GM18861 (cell line): ENCODE results near the gene UNC13C.

Experiments
- ATAC-seq: cut with Tn5 transposase; IDR thresholded peaks from one replicate; pipeline ENCODE4 v1.9.1; 2021; ENCODE audit not compliant: unreplicated experiment

Gene UNC13C

DNA sequence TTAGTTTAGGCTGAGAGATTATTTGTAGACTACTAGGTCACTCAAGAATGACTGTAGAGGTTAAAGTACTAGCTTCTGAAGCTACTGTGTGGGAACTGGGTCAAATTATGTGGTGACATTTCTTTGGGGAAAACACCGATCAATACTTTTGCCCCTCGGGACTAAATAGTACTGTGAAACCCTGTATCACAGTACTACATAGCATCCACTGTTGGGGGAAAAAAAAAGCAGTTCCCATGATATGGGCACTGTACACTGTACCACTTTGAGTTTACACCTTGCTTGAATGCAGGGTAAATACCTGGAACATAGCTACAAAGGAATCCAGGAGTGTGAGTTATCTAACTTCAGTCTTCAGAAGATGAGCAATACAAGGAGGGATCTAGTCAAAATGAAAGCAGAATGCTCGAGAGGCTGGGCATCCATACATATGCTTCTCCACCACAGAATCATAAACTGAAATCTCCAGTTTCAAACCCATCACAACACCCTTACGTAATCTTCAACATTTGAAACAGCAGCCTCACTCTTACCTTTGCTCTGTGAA, 311.4 kb downstream of the UNC13C start:
- peak; percentile 79 for ATAC-seq

DNA sequence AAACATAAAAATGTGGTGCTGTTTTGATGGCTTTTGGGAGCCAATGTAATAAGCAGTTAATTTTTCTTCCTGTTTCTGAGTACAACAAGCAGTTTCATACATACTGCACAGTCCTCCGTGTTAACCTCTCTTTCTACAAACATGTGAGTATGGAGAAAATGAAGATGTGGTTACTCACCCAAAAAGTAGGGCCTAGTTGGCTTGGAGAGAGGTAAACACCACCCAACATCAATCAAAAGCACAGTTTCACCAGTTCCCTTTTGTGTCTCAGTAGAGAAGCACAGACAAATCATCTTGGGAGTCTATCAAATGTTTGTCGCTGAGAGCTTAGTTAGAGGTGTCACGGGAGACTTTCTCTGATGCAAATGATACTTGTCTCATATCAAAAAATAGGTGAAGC, 320.2 kb downstream of the UNC13C start:
- ATAC-seq: no peak

DNA sequence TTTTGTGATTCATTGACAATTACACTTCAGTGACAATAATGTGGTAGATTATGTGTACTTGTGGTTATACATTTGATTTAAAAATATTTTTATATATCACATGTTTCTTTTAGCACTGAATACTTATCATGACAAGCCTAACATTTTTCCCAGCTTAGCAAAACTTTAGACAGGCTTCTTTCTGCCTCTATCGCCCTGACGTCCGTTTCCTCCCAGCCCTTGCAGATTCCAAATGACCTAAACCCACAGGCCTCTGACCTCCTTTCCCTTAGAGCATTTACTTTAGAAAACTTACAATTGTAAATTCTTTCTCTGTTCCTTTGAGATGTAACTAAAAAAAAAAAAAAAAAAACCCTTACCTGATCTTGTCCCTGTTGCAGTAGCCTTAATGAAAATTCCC, 326.1 kb downstream of the UNC13C start:
- ATAC-seq: no peak

DNA sequence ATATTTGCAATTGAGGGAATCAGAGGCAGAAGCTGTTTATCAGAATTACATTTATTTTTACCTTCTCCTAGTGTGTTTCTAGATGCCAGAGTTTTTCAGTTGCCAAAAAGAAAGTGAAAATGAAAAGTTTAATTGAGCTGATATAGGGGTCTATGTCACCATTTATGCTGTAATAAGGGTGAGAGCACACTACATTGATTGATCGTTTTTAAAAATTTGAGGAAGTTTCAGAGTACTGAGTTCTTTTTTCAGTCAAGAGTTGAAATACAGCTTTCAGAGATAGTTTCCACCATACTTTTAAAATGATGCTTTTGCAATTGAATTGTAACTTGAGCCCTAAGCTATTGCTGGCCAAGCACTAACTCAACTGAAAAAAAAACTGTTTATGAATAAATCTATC, 326.9 kb downstream of the UNC13C start:
- ATAC-seq: no peak

GRCh38 chr15:54307252-54307902, 329.1 kb downstream of the UNC13C start:
- ATAC-seq: no peak

- no peak for ATAC-seq
These were observed 329.7 kb downstream of the UNC13C start for GRCh38 chr15:54307926-54308325.

GRCh38 chr15:54312528-54312927, 334.3 kb downstream of the UNC13C start:
- no peak for ATAC-seq

DNA sequence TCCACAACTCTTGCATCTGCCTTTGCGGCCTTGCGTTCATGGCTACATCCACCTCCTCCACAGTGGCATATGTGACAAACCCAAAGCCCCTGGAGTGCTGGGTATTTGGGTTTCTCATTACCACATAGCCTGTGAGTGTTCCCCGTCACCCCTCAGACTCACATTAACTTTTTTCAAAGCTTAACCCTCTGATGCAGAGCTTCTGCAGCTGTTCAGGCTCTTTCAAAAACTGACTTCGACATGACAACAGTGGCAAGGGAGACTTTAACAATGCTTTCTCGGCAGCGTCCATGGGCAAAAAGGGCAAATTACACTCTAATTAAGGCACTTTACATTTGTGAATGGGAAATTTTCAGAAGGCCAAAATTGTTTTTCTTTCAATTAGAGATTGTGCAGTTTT, 343.2 kb downstream of the UNC13C start:
- ATAC-seq: no peak

DNA sequence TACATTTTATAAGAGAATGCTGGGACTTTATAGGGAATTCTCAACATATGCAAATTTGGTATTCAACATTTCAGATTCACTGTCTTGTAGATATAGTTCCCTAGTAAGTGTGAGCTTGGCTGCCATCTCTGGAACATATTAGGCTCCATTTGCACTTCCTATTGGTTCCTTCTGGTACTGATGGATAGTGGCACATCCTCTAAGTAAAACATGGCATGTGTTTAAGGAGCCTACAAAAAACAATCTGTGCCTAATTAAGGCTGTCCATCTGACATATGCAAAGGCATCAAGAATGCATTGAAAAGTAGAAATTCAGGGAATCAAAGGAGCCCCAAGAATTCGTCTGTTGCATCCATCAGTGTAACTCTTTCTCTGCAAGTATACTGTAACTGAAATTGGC, 344.1 kb downstream of the UNC13C start:
- no peak for ATAC-seq

DNA sequence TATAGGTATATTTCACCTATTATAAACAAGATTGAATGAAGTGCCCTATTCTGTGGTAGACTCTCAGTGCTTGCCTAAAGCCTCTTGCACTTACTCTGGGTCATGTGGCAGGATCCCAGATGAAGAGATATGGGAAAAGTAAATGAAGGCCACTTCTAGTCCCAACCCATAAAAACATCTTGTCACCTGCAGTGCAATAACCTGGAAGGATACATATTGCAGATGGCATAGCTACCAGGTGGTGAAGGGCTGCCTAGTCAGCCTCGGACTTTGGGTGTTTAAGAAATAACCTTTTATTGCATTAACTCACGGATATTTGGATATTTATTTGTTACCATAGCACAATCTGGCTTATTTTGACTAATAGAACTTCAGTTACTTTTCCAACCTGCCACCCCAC, 367.1 kb downstream of the UNC13C start:
- ATAC-seq: no peak

DNA sequence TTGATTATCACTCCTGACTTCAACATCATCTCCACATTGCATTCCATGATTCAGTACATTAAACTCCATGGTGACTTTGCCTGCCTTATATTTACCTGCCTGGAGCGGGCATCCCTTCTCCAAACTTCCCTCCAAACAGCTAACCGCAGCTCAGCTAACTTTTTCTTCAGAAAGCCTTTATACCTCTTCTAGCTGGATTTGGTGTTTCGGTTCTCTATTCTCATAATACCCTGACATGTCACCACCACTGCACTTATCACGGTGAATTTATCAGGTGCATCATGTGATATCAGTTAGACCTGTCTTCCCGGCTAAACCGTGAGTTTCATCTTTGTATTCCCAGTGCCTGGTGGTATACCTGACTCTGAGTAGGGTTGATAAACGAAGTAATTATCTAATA, 367.6 kb downstream of the UNC13C start:
- ATAC-seq: no peak

GRCh38 chr15:54347082-54347827, 369.0 kb downstream of the UNC13C start:
- peak; percentile 64 for ATAC-seq

- ATAC-seq: no peak
These were observed 375.5 kb downstream of the UNC13C start for GRCh38 chr15:54353726-54354125.

DNA sequence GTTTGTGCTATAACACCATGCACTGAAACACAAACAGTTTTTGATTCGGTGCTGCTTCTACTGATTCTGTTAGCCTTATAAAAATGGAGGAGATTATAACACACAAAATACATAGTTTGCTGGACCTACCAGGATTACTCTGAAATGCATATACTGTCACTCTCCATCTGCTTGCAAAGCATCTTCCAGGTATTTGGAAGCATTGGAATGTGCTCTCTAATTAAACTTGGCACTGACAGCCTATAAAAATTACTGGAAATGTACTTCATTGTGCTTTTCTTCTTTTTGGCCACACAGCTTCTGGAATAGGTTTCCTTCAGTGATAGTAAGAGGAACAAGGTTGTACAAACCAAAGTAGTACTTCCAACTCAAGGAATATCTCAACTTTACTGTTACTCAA, 376.1 kb downstream of the UNC13C start:
- ATAC-seq: no peak

DNA sequence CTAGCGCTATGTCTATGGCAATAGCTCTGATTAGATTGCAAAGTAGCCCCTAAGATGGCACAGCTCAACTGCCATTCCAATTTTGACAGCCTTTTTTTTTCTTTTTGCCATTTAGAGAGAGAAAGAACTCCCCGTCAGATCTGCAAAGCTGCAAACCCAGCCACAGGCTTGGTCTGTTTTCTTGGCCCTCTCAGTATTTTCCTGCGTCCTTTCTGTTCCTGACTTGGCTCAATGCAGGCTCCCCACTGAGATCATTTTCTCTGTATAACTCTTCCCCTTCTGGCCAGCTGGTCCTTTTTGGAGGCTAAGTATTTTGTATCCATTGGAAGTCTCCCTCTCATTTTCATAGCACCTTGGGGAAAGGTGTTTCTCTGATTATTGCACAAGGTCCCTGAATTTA, 386.7 kb downstream of the UNC13C start:
- ATAC-seq: no peak

DNA sequence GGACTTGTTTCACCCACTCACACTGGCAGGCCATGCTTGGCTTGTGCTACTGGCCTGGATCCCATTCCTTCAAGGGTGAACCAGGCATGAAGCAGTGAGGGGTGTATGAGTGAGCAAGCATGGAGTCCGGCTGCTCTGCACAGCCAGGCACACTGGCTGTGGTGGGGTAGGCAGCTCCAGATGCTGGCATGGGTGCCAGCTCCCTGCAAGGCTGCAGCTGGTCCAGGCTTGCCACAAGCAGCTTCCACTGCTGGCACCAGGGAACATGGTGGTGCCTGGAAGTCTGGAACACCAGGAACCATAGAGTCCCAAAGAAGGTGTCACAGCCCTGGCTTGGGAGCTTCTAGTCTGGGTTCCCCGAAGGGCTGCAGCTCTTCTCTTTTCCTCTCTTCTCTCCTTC, 395.1 kb downstream of the UNC13C start:
- ATAC-seq: no peak

DNA sequence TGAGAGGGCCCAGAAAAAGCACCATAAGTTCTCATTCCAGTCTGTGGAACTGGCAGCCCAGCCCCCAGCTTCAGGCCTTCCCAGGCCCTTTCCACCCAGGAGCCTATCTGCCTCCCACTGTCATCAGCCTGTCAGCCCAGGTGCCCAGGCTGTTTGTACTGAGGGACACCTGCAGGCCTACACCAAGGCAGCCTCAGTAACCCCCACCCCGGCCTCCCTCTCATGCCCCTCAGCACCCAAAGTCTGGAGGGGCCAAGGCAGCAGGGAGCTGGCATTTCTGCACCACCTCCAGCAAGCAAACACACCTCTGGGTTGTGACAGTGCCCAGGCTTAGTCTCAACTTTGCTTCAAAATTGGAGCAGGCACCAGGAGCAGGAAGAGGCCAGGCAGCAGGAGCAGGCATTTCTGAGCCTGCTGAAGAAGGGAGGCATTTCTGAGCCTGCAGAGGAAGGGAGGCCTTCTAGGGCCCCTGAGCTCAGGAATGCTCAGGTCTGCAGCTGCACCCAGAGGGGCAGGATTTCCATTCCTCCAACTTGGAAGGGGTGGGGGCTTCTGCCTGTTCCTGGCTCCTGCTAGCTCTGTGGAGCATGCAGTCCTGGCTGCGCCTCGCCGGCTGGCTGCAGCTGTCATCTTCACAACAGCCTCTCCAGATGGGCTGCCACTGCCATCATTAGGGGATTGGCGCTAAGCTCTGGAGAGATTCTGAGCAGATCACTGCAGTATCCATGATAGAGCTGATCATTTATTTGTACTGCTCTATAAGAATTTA, 396.1 kb downstream of the UNC13C start:
- no peak for ATAC-seq

DNA sequence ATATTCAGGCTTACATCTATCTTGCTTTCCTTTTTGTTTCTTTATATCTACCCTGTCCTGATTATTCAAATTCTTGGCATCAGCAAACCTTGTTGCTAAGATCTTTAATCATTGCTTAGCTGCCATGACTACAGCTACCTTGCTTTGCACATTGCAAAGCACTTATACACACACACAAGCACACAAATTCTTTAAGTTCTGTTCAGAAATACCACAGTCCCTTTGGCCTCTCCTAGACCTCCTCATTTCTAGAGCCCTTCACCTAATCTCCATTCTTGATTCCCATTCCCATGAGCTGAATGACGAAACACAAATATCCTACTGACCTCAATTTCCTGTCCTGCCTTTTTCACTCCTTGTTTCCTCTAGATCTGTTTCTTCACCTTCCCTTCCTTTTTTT, 409.6 kb downstream of the UNC13C start:
- no peak for ATAC-seq

DNA sequence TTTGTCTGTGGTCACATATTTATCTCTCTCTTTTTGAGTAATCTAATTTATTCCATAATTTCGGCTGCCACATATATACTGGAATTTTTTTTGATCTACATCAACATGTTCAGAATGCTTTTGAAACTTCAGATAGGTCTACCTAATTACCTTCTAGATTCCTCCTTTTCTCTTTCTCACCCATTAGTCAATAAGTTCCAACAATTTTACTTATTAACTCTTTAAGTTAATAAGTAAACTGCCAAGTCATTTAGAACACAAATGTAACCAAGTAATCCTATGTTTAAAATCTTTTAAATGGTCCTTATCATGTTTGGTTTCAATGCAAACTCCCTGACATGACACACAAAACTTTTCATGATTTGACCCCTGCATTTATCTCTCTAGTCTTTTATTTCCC, 410.5 kb downstream of the UNC13C start:
- peak; percentile 42 for ATAC-seq

- no peak for ATAC-seq
These were observed 432.2 kb downstream of the UNC13C start for GRCh38 chr15:54410481-54410880.

GRCh38 chr15:54424171-54424570, 445.9 kb downstream of the UNC13C start:
- ATAC-seq: no peak

DNA sequence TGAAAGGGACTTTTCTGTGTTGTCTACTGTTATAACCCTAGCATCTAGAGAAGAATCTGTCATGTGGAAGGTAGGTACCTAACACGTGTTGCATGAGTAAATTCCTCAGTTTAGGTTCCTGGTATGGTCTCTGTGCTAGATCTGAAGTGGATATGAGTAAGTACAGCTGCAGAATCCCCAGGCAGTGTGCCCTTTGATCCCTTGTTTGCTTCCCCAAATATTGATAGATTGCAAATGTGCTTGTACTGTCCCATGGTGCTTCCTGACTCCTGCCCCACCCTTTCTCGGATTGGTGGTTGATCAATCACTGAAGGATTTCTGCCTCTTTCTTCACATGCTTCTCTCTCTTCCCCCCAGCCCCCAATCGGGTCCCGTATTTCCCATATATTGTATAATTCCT, 450.4 kb downstream of the UNC13C start:
- ATAC-seq: no peak
